ENCODE data around the gene PRDX2.
"Not testable (repeated sequence)": the region's sequence is repeated elsewhere in the genome, so short reads cannot be mapped to it uniquely, and the experiment has no call there.

PRDX2 gene

GRCh38 chr19:12825254-12826131 is 23.9 kb upstream of the PRDX2 start:
- DNase-seq: peak in 1 of 2 experiments; percentile 10

GRCh38 chr19:12821761-12822160 is 20.2 kb upstream of the PRDX2 start:
- DNase-seq: no peak

DNA sequence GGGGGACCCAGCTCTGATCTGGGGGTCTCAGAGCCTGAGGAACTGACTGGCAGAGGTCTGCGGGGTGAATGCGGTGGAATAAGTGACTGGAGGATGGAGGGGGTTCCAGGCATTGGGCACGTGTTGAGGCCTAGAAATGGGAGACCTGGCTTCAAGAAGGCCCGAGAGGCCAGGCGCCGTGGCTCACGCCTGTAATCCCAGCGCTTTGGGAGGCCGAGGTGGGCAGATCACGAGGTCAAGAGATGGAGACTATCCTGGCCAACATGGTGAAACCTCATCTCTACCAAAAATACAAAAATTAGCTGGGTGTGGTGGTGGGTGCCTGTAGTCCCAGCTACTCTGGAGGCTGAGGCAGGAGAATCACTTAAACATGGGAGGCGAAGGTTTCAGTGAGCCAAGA is 16.2 kb upstream of the PRDX2 start:
- DNase-seq: not testable (repeated sequence)

DNA sequence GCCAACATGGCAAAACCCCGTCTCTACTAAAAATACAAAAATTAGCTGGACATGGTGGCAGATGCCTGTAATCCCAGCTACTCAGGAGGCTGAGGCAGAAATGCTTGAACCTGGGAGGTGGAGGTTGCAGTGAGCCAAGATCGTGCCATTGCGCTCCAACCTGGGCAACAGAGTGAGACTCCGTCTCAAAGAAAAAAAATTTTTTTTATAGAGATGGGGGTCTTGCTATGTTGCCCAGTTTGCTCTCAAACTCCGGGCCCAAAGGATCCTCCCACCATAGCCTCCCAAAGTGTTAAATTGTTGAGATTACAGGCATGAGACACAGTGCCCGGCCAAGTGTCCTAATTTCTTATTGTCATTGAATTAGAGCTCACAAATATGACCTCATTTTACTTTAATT is 15.6 kb upstream of the PRDX2 start:
- DNase-seq: not testable (repeated sequence)

GRCh38 chr19:12815088-12815487 is 13.5 kb upstream of the PRDX2 start:
- DNase-seq: no peak

DNA sequence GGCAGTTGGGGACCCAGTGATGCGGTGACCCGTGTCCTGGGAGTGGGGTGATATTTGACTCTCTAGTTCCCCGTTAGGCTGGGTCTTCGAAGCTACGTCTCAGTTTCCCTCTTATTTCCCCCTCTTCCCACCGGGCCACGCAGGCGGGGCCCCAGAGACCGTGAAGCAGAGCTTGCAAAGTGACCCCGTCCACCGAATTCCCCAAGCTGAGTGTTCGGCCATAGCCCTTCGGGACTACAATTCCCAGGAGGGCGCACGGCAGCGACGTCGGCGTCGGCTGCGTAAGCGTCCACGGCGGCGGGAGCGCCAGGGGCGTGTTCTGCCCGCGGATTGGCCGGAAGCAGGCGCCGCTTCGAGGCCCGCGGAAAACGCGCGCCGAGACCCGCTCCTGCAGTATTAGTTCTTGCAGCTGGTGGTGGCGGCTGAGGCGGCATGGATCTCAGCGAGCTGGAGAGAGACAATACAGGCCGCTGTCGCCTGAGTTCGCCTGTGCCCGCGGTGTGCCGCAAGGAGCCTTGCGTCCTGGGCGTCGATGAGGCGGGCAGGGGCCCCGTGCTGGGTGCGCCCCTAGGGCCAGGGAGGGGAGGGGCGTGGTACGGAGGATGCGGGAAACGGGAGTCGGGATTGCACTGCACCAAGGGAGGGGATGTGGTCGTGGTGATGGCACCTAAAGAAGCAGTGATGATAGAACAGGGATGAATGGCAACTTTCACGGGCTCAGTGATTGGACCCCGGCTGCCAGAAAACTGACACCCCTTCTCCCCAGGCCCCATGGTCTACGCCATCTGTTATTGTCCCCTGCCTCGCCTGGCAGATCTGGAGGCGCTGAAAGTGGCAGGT is 4.9 kb upstream of the PRDX2 start, which contains the start of gene RNASEH2A:
Gene RNASEH2A, plus strand, starts transcription at position 343 of the 840 bp plus-strand sequence. Its CDS starts 90 bp downstream, at position 433.
- DNase-seq: peak; percentile 90 to 93

GRCh38 chr19:12804051-12804450 is 2.5 kb upstream of the PRDX2 start:
- no peak for DNase-seq

DNA sequence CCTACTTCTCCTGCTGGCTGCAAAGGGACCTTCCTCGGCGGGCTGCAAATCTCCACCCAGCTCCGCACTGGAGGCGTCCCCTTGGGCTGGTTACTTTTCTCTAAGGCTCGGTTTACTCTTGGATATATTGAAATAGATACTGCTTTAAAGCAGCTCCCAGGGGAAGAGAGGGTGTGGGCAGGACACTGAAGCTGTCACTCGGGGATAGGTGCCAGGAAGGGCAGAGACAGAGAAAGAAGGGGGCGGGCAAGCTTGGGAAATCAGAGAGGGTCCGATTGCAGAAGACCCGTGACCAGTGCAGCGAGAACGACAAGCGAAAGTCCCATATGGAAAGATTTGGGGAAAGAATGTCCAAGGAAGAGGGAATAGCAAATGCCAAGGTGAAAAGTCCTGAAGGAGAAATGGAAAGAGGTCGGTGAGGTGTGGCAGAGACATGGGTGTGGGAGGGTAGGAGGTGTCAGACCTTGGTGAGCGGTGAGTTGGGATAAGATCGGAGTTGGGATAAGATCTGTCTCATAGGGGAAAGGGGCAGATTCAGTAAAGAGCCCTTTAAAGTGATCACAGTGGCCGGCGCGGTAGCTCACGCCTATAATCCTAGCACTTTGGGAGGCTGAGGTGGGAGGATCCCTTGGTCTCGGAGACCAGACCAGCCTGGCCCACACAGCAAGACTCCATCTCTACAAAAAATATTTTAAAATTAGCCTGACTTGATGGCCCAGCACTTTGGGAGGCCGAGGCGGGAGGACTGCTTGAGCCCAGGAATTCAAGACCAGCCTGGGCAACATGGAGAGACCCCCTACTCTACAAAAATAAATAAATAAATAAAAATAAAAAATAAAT is 887 bp upstream of the PRDX2 start:
- DNase-seq: no peak

- DNase-seq: no peak
Measured at GRCh38 chr19:12800923-12801465, 606 bp downstream of the PRDX2 start.

GRCh38 chr19:12800466-12800770 is 1.2 kb downstream of the PRDX2 start:
- no peak for DNase-seq

DNA sequence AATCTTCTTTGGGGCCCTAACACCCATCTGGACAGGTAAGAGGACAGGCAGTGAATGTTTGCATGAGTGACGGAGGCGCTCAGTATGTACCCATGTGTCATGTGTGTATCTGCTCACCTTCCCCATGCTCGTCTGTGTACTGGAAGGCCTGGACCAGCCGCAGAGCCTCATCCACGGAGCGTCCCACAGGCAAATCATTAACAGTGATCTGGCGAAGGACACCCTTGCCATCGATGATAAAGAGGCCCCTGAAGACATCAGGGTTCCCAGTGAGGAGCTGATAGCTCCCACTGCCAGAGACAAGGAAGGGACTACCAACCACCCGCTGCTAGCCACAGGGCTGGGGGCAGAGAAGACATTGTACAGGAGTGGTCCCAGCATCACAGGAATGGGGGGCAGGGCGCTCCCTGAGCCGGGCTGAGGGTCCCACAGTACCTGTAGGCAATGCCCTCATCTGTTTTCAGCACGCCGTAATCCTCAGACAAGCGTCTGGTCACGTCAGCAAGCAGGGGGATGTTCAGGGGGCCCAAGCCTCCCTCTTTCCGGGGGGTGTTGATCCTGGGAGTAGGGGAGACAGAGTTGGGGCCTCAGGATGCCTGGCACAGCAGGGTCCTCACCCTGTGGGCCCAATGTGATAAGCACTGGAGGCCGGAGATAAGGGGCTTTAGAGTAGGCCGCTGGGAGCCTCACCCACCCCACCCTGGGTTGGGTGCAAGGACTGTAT is 1.7 kb downstream of the PRDX2 start:
- no peak for DNase-seq

DNA sequence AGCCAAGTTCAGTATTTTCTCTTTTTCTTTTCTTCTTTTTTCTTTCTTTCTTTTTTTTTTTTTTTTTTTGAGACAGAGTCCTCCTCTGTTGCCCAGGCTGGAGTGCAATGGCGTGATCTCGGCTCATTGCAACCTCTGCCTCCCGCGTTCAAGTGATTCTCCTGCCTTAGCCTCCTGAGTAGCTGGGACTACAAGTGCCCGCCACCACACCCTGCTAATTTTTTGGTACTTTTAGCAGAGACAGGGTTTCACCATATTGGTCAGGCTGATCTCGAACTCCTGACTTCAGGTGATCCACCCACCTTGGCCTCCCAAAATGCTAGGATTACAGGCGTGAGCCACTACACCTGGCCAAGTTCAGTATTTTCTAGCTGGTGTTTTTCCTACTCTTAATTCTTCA is 4.0 kb downstream of the PRDX2 start:
- DNase-seq: not testable (repeated sequence)

DNA sequence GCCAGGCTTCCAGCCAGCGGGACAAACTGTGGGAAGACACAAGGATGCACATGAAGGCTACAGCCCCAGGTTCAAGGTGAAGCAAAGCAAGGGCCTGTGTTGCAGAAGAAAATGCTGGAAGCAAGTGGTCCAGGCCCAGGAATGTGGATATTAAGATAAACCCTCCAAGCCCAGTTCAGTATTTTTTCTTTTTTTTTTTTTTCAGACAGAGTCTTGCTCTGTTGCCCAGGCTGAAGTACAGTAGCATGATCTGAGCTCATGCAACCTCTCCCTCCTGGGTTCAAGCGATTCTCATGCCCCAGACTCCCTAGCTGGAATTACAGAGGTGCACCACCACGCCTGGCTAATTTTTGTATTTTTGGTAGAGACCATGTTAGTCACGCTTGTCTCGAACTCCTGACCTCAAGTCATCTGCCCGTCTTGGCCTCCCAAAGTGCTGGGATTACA is 4.4 kb downstream of the PRDX2 start:
- no peak for DNase-seq

GRCh38 chr19:12796146-12797071 is 5.2 kb downstream of the PRDX2 start:
- peak; percentile 70 to 78 for DNase-seq

DNA sequence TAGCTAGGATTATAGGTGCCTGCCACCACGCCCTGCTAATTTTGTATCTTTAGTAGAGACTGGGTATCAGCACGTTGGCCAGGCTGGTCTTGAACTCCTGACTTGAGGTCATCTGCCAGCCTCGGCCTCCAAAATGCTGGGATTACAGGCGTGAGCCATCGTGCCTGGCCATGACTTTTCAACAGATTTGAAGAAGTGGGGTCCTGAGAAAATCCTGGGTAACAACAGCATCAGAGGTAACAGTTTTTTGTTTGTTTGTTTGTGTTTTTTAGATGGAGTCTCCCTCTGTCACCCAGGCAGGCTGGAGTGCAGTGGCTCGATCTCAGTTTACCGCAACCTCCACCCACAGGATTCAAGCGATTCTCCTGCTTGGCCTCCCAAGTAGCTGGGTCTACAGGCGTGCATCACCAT is 6.6 kb downstream of the PRDX2 start:
- no peak for DNase-seq

DNA sequence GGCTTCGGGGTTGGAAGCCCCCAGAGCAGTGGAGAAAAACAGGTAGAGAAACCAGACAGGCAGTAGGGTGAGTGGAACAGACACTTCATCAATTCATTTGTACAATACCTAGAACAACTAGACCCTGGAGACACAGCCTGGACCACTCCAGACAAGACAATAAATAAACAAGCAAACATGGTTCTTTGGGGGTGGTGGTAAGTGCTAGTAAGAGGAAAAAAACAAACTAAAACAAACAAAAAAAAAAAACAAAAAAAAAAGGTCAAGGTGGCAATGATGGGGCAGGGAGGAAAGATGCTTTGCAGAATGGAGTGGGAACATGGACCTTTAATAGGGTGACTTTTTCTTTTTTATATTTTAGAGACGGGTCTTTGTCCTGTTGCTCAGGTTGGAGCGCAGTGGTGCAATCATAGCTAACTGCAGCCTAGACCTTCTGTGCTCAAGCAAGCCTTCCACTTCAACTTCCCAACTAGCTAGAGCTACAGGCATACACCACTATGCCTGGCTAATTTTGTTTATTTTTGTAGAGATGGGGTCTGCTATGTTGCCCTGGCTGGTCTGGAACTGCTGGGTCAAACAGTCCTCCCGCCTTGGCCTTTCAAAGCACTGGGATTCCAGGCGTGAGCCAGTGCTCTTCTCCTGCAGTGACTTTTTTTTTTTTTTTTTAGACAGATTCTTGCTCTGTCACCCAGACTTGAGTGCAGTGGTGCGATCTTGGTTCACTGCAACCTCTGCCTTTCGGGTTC is 7.2 kb downstream of the PRDX2 start:
- no peak for DNase-seq

GRCh38 chr19:12793290-12794195 is 8.1 kb downstream of the PRDX2 start:
- DNase-seq: peak; percentile 89

GRCh38 chr19:12792853-12793289 is 8.7 kb downstream of the PRDX2 start:
- no peak for DNase-seq
